SK-N-MC (cell line): ENCODE results near the gene IFT20.

Experiments used
- DNase-seq: peaks from one replicate; pipeline ENCODE4 v3.0.0-alpha.2; 2011; ENCODE audit warnings: low read depth, low spot score
- H3K27ac ChIP-seq: fragments of 200-600 bp; sonication (generic); 2 replicates; pipeline ENCODE4 v1.5.1; 2016; ENCODE audit warnings: mixed run types
- H3K36me3 ChIP-seq: fragments of 200-600 bp; sonication (generic); 2 replicates; pipeline ENCODE4 v1.6.1; 2017; ENCODE audit warnings: antibody characterized with exemption, low read length, mixed read lengths; ENCODE audit not compliant: insufficient read depth
- H3K4me3 ChIP-seq: fragments of 200-600 bp; sonication (generic); 2 replicates; pipeline ENCODE4 v1.5.1; 2016
- H3K9ac ChIP-seq: fragments of 200-600 bp; sonication (generic); 2 replicates; pipeline ENCODE4 v1.8.0; 2017; ENCODE audit warnings: mixed run types, mixed read lengths; ENCODE audit not compliant: insufficient read length
- H3K9me3 ChIP-seq: fragments of 200-600 bp; sonication (generic); 2 replicates; pipeline ENCODE4 v1.6.1; 2017; ENCODE audit warnings: low read depth, mild to moderate bottlenecking, antibody characterized with exemption, low read length, moderate library complexity, mixed read lengths
- EZH2 ChIP-seq: fragments of 200-600 bp; sonication (generic); IDR thresholded peaks from one replicate; pipeline ENCODE4 v1.6.1; 2017; ENCODE audit warnings: antibody characterized with exemption
- FOXP2 ChIP-seq: optimal IDR thresholded peaks from 2 replicates; pipeline ENCODE3; 2011; ENCODE audit warnings: mild to moderate bottlenecking, moderate library complexity; ENCODE audit not compliant: insufficient read depth; ENCODE audit errors: extremely low read length, control extremely low read depth
- POLR2AphosphoS5 ChIP-seq: IDR thresholded peaks from 2 replicates; pipeline ENCODE4 v1.6.1; 2012; ENCODE audit warnings: mild to moderate bottlenecking, low read depth, low read length, borderline replicate concordance

The IFT20 gene

DNA sequence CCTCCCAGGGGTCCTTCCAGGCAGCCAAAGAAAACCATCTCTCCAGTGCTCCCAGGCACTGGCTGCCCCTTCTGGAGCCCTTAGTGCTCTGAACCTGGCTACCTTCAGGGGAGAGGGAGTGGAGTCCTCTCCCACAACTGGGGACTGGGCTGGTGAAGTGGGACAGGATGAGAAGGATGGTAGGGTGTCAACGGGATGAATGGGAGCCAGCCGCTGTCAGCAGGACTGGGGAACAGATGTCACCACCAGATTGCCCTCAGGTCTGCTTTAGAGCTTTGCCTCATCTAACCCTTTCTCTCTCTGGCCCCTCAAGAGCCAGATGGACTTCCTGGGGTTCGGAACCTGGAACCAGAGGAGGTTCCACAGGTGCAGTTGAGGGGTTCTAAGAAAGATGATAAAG, 30.2 kb upstream of the IFT20 start:
- DNase-seq, result no peak
- H3K36me3 ChIP-seq, result peaks cover 15% of the 10 kb centered on the region
- TF ChIP-seq POLR2AphosphoS5, result no peak
- TF ChIP-seq EZH2, result no peak
- no peak for TF ChIP-seq FOXP2
- no peak overlapping the region for H3K27ac ChIP-seq
- H3K4me3 ChIP-seq, result no peak overlapping the region
- H3K9ac ChIP-seq, result no peak overlapping the region
- no peaks in the 10 kb centered on the region for H3K9me3 ChIP-seq

DNA sequence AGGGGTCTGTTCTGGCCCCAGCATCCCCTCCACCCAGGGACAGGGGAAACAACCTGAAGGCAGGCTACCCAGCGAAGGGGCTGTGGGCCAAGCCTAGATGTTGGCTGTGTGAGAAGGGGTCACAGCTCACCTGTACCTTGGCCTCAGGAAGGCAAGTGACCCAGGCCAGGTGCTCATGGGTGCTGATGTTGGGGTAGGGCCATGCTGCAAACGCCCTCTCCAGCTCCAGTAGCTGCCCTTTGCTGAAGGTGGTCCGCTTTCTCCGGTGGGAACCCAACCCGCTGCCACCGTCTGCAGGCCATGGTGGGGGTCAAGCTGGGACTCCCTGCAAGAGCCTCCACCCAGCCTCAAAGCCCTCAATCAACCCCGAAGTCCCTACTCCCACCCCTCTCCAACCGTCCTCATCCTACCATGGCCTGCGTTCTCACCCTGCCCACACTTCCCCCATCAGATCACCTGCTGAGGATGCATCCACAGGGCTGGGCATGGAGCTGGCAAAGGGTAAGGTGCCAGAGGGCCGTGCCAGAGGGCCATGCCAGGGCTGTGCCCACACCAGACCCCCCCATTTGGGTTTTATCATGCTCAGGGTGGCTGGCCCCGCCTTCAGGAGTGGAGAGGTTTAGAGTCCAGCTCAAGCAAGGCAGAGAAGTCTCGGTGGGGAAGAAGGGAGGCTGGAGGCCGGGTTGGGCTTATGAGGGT, 29.5 kb upstream of the IFT20 start, which contains the start of gene SEBOX:
Gene SEBOX, minus strand, starts transcription at position 535 of the 699 bp plus-strand sequence. Its CDS starts 48 bp downstream, at position 487.
- Histone ChIP-seq H3K4me3 (no peak within 1 kb of the TSS), H3K9me3 (no peaks in the 10 kb centered on the region), H3K9ac (no peak within 1 kb of the TSS), H3K36me3 (peaks cover 21% of the 10 kb centered on the region), H3K27ac (no peak within 1 kb of the TSS)
- DNase-seq, result no peak
- TF ChIP-seq POLR2AphosphoS5, result no peak
- TF ChIP-seq EZH2, result no peak
- no peak for TF ChIP-seq FOXP2

DNA sequence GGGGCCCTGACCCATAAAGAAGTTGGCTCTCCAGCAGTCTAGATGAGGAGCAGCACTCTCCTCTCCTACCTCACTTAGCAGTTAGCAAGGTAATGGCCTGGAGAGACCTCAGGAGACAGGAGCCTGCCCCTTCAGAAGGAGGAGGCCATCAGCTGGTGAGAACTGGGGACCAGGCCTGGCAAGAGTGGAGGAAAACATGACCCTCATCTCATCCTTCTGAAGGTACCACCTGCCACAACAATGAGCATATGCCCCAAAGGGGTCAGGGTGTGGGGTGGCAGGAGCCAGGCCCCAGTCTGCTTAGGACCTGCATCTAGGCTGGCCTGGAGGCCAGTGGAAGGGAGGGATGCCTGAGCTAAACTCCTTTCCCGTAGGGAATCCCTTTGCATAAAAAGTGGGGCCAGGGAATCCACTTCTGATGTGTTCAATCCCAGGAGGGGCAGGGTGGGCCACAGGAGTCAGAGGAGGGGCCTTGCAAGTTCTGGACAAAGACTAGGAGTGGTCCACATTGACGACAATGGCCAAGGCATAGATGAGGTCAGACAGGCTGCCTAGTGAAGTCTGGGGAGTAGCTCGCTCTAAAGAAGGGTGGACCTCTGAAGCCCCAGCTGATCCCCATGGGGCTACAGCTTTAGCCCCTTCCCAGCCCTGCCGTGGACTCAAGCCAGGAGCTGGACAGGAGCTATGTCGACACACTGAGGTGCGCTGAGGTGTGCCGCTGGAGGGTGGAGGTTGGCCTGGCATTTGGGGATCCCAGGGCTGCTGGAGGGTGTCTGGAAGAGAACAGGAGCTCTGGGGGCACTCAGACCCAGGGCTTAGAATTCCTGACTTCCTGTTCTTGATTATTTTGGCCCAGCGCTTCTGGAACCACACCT, 28.7 kb upstream of the IFT20 start:
- Histone ChIP-seq H3K27ac (no peak overlapping the region), H3K4me3 (no peak overlapping the region), H3K9me3 (no peaks in the 10 kb centered on the region), H3K36me3 (peaks cover 27% of the 10 kb centered on the region), H3K9ac (no peak overlapping the region)
- DNase-seq, result no peak
- TF ChIP-seq POLR2AphosphoS5 (no peak), FOXP2 (no peak)

DNA sequence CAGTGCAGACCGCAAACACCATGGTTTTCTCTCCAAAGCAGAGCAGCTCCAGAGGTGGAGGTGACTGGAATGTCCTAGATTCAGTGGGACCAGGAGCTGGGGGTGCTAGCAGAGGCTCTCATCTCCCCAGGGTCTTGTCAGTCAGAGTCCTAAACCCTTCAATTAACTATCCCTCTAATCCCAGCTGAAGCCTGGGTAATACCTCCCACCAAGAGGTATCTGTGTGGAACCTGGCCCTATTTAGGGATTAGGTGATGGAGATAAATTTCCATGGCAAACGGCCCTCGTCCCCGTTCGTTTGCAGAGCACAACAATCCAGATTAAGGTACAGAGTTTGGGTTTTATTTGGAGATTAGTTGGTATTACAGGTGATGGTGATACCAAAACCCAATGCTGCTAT, 27.9 kb upstream of the IFT20 start:
- H3K27ac ChIP-seq, result no peak overlapping the region
- peaks cover 27% of the 10 kb centered on the region for H3K36me3 ChIP-seq
- no peak for DNase-seq
- H3K4me3 ChIP-seq, result no peak overlapping the region
- H3K9me3 ChIP-seq, result no peaks in the 10 kb centered on the region
- no peak overlapping the region for H3K9ac ChIP-seq
- no peak for TF ChIP-seq POLR2AphosphoS5
- no peak for TF ChIP-seq EZH2
- no peak for TF ChIP-seq FOXP2

DNA sequence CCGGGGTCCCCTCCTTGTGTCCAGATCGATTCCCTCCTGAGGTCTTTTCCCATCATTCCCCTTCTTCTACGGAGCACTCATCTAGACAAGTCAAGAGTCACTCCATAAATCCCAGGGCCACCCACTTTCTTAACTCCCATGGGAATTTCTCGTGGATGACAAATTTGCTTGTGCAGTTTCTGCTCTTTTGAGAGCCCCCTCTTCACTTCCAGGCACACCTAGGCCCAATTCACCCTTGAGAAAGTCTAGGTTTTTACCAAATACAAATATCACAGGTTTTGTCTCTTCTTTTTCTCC, 22.6 kb upstream of the IFT20 start:
- DNase-seq, result no peak
- peak overlapping the region; percentile 97 for H3K4me3 ChIP-seq
- TF ChIP-seq EZH2 (no peak), FOXP2 (no peak), POLR2AphosphoS5 (no peak)
- H3K9me3 ChIP-seq, result no peaks in the 10 kb centered on the region
- peak overlapping the region; percentile 99 for H3K9ac ChIP-seq
- H3K27ac ChIP-seq, result peak overlapping the region; percentile 49; the same call in 1 of the 2 replicates
- H3K36me3 ChIP-seq, result peaks cover 45% of the 10 kb centered on the region

DNA sequence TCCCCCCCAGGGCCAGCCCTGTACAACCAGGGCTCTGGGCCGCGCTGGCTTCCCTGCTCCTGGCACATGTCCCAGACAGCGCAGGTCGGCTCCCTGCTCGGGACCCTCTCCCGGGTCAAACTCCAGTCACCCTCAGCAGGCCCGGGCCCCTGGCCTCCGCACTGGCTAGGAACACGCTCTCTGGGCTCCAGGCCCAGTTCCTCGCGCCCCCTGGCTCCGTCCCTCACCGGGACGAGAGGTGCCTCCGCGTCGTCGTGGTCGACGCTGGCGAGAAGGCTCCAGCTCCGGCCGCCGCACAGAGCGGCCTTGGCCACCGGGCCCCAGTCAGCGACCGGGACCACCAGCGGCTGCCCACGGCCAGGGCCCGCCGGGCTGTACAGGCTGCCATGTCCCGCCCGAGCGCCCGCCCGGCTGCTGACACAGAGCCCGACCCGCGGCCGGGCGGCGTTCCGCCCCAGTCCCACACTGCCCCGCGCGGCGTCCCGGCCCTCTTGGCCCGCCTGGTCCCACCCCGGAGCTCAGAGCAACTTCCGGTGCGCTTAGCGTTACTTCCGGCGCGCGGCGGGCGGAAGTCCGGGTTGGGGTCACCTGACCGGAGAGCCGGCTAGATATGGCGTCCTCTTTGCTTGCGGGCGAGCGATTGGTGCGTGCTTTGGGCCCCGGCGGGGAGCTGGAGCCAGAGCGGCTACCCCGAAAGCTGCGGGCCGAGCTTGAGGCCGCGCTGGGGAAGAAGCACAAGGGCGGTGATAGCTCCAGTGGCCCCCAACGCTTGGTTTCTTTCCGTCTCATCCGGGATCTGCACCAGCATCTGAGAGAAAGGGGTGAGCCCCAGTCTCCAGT, 22.0 kb upstream of the IFT20 start, which contains the start of gene POLDIP2:
Gene POLDIP2, minus strand, starts transcription at position 467 of the 840 bp plus-strand sequence. Its CDS starts 79 bp downstream, at position 388.
- peak; percentile 66 for TF ChIP-seq POLR2AphosphoS5
- TF ChIP-seq FOXP2, result peak; percentile 26
- TF ChIP-seq EZH2, result no peak
- Histone ChIP-seq H3K9ac (peak within 1 kb of the TSS; percentile 99), H3K4me3 (peak within 1 kb of the TSS; percentile 97), H3K36me3 (peaks cover 48% of the 10 kb centered on the region), H3K9me3 (no peaks in the 10 kb centered on the region), H3K27ac (peak within 1 kb of the TSS; percentile 49; the same call in 1 of the 2 replicates)
- DNase-seq, result peak; percentile 20

DNA sequence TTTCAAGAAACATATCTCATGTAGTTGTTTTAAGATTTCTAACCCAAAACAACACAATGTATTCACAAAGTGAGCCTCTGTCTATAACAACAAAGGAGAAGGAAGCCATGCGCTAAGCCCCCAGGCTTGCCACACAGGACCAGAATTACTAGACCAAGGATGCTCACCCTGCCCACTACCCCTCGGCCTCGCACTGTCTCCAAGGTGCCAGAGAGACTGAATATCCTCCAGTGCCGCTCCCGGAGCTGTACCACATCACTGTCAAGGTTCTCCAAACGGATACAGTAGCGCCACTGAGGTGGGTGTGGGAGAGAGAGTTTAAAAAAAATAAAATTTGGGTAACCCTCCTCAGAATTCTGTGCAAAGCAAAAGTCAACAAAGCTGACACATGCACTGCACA, 15.0 kb upstream of the IFT20 start:
- Histone ChIP-seq H3K27ac (no peak overlapping the region), H3K9ac (no peak overlapping the region), H3K36me3 (peaks cover 73% of the 10 kb centered on the region), H3K9me3 (no peaks in the 10 kb centered on the region), H3K4me3 (no peak overlapping the region)
- TF ChIP-seq POLR2AphosphoS5 (no peak), FOXP2 (no peak), EZH2 (no peak)
- DNase-seq, result no peak

DNA sequence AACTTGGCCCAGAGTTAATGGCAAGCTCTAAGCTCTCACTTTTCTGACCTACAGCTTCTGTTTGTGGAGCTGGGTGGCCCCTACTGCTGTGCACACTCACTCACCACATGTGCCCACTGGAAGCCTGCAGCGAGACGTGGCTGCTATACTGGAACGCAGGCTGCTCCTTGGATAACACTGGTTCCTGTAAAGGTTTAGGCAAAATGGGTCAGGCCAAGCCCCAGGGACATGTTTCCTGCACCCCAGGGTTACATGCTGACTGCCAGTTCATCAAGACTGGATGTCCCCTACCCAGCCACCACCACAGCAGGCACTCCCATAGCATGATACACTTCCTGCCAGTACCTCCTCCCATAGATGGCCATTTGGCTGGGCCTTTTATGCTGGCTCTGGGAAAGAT, 13.7 kb upstream of the IFT20 start:
- Histone ChIP-seq H3K36me3 (peaks cover 68% of the 10 kb centered on the region), H3K9me3 (no peaks in the 10 kb centered on the region), H3K27ac (no peak overlapping the region), H3K4me3 (no peak overlapping the region), H3K9ac (no peak overlapping the region)
- no peak for DNase-seq
- TF ChIP-seq POLR2AphosphoS5, result no peak; the same call in 1 of the 2 replicates
- TF ChIP-seq EZH2, result no peak
- TF ChIP-seq FOXP2, result no peak
